DOHH2 (cell line): ENCODE data around the gene PIK3CG.

Experiments
- H3F3A ChIP-seq: fragments of 200-600 bp; sonication (generic), shearing (Covaris generic); 2 replicates; pipeline ENCODE4 v1.6.0; 2016; ENCODE audit warnings: antibody characterized with exemption, mild to moderate bottlenecking; ENCODE audit not compliant: control insufficient read depth, insufficient read depth
- H3K27ac ChIP-seq: fragments of 200-600 bp; sonication (generic); 2 replicates; pipeline ENCODE4 v1.5.1; 2014; ENCODE audit warnings: low read depth, mild to moderate bottlenecking, low read length, moderate library complexity
- H3K27me3 ChIP-seq: fragments of 200-600 bp; sonication (generic); 2 replicates; pipeline ENCODE4 v1.6.1; 2014; ENCODE audit warnings: mild to moderate bottlenecking, low read length, mixed read lengths; ENCODE audit not compliant: control insufficient read depth
- H3K36me3 ChIP-seq: fragments of 200-600 bp; sonication (generic); 2 replicates; pipeline ENCODE4 v1.6.1; 2014; ENCODE audit warnings: mild to moderate bottlenecking, low read length, moderate library complexity, mixed read lengths; ENCODE audit not compliant: control insufficient read depth
- H3K4me1 ChIP-seq: fragments of 200-600 bp; sonication (generic); 2 replicates; pipeline ENCODE4 v1.6.1; 2014; ENCODE audit warnings: mild to moderate bottlenecking, low read length, mixed read lengths; ENCODE audit not compliant: control insufficient read depth
- H3K4me2 ChIP-seq: fragments of 200-600 bp; sonication (generic); 2 replicates; pipeline ENCODE4 v1.6.0; 2014; ENCODE audit warnings: mild to moderate bottlenecking, low read length, moderate library complexity
- H3K4me3 ChIP-seq: fragments of 200-600 bp; sonication (generic); 2 replicates; pipeline ENCODE4 v1.5.1; 2014; ENCODE audit warnings: mild to moderate bottlenecking, low read length, mixed read lengths
- H3K79me2 ChIP-seq: fragments of 200-600 bp; sonication (generic); 2 replicates; pipeline ENCODE4 v1.6.1; 2014; ENCODE audit warnings: mild to moderate bottlenecking, low read length, mixed read lengths; ENCODE audit not compliant: control insufficient read depth
- H3K9me2 ChIP-seq: fragments of 200-600 bp; sonication (generic); replicated peaks from 2 replicates; pipeline ENCODE4 v1.6.1; 2014; ENCODE audit warnings: mild to moderate bottlenecking, low read length, mixed read lengths; ENCODE audit not compliant: control insufficient read depth
- H3K9me3 ChIP-seq: fragments of 200-600 bp; sonication (generic); 2 replicates; pipeline ENCODE4 v1.6.1; 2014; ENCODE audit warnings: antibody characterized with exemption, low read length, mixed read lengths; ENCODE audit not compliant: control insufficient read depth, insufficient read depth
- H4K20me1 ChIP-seq: fragments of 200-600 bp; sonication (generic); 2 replicates; pipeline ENCODE4 v1.6.0; 2014; ENCODE audit warnings: low read depth, mild to moderate bottlenecking, antibody characterized with exemption, low read length, moderate library complexity; ENCODE audit not compliant: control insufficient read depth, insufficient read depth
- EZH2phosphoT487 ChIP-seq: fragments of 200-600 bp; sonication (generic); IDR thresholded peaks from 2 replicates; pipeline ENCODE4 v1.6.1; 2017; ENCODE audit warnings: borderline replicate concordance, mild to moderate bottlenecking, antibody characterized with exemption, low read length, moderate library complexity, mixed read lengths
- TF ChIP-seq, protein P1 (sequence below): fragments of 200-600 bp; sonication (generic); IDR thresholded peaks from one replicate; pipeline ENCODE4 v1.5.1; 2014; ENCODE audit warnings: antibody characterized with exemption, mild to moderate bottlenecking, low read depth, low read length; ENCODE audit not compliant: poor library complexity, severe bottlenecking

PIK3CG gene

GRCh38 chr7:106868364-106868763 is 3.3 kb downstream of the PIK3CG start:
- Histone ChIP-seq H3K36me3 (peaks cover 72% of the 10 kb centered on the region), H3K9me3 (no peaks in the 10 kb centered on the region), H3K4me3 (peak overlapping the region; percentile 69), H3K4me1 (peaks cover 84% of the 10 kb centered on the region), H3F3A (peaks cover 35% of the 10 kb centered on the region), H4K20me1 (no peaks in the 10 kb centered on the region), H3K79me2 (peaks cover 80% of the 10 kb centered on the region), H3K27me3 (no peaks in the 10 kb centered on the region), H3K4me2 (peak overlapping the region; percentile 80), H3K27ac (no peak overlapping the region), H3K9me2 (no peaks in the 10 kb centered on the region)
- TF ChIP-seq, protein P1, sequence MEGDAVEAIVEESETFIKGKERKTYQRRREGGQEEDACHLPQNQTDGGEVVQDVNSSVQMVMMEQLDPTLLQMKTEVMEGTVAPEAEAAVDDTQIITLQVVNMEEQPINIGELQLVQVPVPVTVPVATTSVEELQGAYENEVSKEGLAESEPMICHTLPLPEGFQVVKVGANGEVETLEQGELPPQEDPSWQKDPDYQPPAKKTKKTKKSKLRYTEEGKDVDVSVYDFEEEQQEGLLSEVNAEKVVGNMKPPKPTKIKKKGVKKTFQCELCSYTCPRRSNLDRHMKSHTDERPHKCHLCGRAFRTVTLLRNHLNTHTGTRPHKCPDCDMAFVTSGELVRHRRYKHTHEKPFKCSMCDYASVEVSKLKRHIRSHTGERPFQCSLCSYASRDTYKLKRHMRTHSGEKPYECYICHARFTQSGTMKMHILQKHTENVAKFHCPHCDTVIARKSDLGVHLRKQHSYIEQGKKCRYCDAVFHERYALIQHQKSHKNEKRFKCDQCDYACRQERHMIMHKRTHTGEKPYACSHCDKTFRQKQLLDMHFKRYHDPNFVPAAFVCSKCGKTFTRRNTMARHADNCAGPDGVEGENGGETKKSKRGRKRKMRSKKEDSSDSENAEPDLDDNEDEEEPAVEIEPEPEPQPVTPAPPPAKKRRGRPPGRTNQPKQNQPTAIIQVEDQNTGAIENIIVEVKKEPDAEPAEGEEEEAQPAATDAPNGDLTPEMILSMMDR = no peak

DNA sequence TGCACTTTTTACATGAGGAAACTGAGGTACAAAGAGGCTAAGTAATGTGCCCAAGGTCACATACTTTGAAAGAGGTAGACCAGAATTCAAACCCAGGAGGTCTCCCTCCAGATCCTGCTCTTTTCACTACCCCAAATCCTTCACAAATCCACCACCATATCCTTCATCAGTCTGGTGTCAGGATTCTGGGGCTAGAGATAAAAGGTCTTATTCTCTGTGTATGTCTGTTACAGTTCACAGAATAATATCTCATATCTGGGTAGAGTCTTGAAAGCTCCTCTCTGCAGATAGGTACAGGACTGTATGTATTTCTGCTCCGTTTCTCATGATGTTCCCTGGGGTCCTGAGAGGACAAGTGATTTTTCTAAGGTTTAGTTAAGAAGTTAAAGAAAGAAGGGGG is 4.9 kb downstream of the PIK3CG start:
- Histone ChIP-seq H3K9me2 (no peaks in the 10 kb centered on the region), H3K79me2 (peaks cover 90% of the 10 kb centered on the region), H3K27ac (peak overlapping the region; percentile 85), H3K36me3 (peaks cover 88% of the 10 kb centered on the region), H4K20me1 (no peaks in the 10 kb centered on the region), H3K9me3 (no peaks in the 10 kb centered on the region), H3K4me3 (peak overlapping the region; percentile 69), H3K4me1 (peaks cover 78% of the 10 kb centered on the region), H3K4me2 (peak overlapping the region; percentile 80), H3F3A (peaks cover 36% of the 10 kb centered on the region), H3K27me3 (no peaks in the 10 kb centered on the region)
- TF ChIP-seq EZH2phosphoT487 = no peak
- TF ChIP-seq, protein P1 = no peak

- Histone ChIP-seq H3K27ac (peak overlapping the region; percentile 85), H3K4me2 (peak overlapping the region; percentile 80), H3K4me1 (peaks cover 76% of the 10 kb centered on the region), H3F3A (peaks cover 33% of the 10 kb centered on the region), H3K9me3 (no peaks in the 10 kb centered on the region), H3K79me2 (peaks cover 88% of the 10 kb centered on the region), H3K27me3 (no peaks in the 10 kb centered on the region), H3K36me3 (peaks cover 93% of the 10 kb centered on the region), H3K4me3 (peak overlapping the region; percentile 69), H4K20me1 (no peaks in the 10 kb centered on the region), H3K9me2 (no peaks in the 10 kb centered on the region)
- TF ChIP-seq, protein P1 = no peak
- no peak for TF ChIP-seq EZH2phosphoT487
These were observed 5.4 kb downstream of the PIK3CG start for GRCh38 chr7:106870528-106870927.

GRCh38 chr7:106870983-106871410 is 5.9 kb downstream of the PIK3CG start:
- TF ChIP-seq EZH2phosphoT487 = no peak
- TF ChIP-seq, protein P1 = no peak
- Histone ChIP-seq H3K4me2 (peak overlapping the region; percentile 80), H4K20me1 (no peaks in the 10 kb centered on the region), H3K4me3 (peak overlapping the region; percentile 69), H3K27me3 (no peaks in the 10 kb centered on the region), H3K9me2 (no peaks in the 10 kb centered on the region), H3K79me2 (peaks cover 84% of the 10 kb centered on the region), H3F3A (peaks cover 28% of the 10 kb centered on the region), H3K27ac (peak overlapping the region; percentile 85), H3K4me1 (peaks cover 73% of the 10 kb centered on the region), H3K36me3 (peaks cover 90% of the 10 kb centered on the region), H3K9me3 (no peaks in the 10 kb centered on the region)
